Activated CD8-positive, alpha-beta memory T cell treated with anti-CD3 and anti-CD28 coated beads for 36 hours (primary cell): ENCODE data around the gene SPOCK1. TPM values are rescaled to one million over a fixed set of nuclear protein-coding genes. Genes with fewer than 3 reads are reported as not detected.
"Not testable (repeated sequence)": the region's sequence is repeated elsewhere in the genome, so short reads cannot be mapped to it uniquely, and the experiment has no call there.

Experiments
- CTCF ChIA-PET: fragments of 350-600 bp; sonication (Branson Sonifier 250); formaldehyde crosslinking; loops from one replicate; lab custom pipeline; 2021; ENCODE audit warnings: antibody characterized with exemption; lab: Charles Lee
- POLR2A ChIA-PET: fragments of 350-600 bp; sonication (Branson Sonifier 250); formaldehyde crosslinking; loops from one replicate; lab custom pipeline; 2021; ENCODE audit warnings: antibody characterized with exemption; lab: Charles Lee
- total RNA-seq, 2 experiments: library from RNA; stranded (reverse); gene quantifications; one replicate each; pipeline ENCODE4 v1.2.3, GENCODE V29; 2021

Gene SPOCK1
- total RNA-seq, 2 experiments from 2014 or later, result not detected

DNA sequence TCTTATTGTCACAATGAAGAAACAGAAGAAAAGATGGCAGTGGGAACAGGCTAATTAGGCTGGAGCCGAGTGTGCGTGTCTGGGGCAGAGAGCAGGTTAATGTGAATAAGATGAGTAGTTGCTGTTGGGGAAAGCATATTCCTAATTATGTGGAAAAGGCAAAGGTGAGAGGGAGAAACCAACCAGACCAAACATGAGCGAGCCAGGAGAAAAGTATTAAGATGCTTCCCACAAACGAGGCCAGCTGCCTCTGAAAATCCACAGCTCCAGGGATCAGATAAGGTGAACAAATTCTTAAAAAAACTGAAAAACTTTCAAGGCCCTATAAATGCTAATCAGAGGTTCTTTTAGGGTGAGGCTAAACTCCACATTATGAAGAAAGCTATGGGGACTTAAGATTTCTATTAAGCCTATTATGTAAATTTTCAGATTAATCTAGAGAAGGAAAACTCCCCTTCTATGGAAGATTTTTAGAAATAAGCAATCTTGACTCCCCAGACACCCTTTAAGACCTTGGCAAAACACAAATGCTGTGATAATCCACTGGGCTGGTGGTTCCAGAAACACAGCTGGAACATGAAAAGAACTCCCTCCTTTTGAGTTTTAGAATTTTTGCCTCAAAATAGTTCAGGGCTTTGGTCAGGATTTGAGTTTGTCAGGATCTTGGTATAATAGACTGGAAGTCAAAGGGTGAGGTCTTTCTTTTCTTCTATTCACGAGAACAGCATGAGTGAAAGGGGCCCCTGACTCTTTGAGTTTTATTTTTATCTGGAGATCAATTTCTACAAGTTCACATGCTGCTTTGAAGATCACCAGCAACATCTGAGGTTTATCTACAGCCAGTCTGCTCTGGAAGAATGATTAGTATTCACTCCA lies 238.1 kb downstream of the SPOCK1 start:
- POLR2A ChIA-PET, result no interaction called here
- CTCF ChIA-PET, result no interaction called here

DNA sequence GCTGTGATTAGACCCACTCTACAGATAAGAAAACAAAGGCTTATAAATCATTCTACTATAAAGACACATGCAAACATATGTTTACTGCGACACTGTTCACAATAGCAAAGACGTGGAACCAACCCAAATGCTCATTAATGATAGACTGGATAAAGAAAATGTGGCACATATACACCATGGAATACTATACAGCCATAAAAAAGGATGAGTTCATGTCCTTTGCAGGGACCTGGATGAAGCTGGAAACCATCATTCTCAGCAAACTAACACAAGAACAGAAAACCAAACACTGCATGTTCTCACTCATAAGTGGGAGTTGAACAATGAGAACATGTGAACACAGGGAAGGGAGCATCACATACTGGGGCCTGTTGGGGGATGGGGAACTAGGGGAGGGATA lies 240.0 kb downstream of the SPOCK1 start:
- POLR2A ChIA-PET, CTCF ChIA-PET: not testable (repeated sequence)

- POLR2A ChIA-PET, result no interaction called here
- CTCF ChIA-PET, result no interaction called here
Observed at GRCh38 chr5:137254119-137255090, 244.7 kb downstream of the SPOCK1 start.

- POLR2A ChIA-PET, result no interaction called here
- CTCF ChIA-PET, result no interaction called here
Observed at GRCh38 chr5:137252512-137252911, 246.6 kb downstream of the SPOCK1 start.

DNA sequence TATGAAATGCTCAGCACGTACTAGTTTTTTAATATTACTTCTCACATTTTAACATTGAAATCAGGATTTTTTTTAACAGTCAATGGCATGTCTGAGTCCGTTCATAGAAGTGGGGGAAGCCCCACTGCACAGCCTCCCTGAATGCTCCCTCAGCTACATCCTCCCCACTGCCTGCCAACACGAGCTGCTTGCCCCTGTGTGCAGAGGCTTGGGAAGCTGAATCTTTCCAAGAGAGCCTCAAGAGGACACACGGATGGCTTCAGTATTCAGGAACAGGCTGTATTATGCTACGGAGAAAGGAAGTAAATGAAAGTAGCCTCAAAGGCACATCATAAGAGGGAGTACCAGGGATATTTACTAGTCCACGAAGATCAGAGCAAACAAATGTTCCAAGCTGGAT lies 248.7 kb downstream of the SPOCK1 start:
- ChIA-PET CTCF (no interaction called here), POLR2A (no interaction called here)

GRCh38 chr5:137248527-137248926 lies 250.6 kb downstream of the SPOCK1 start:
- POLR2A ChIA-PET, result no interaction called here
- CTCF ChIA-PET, result no interaction called here

DNA sequence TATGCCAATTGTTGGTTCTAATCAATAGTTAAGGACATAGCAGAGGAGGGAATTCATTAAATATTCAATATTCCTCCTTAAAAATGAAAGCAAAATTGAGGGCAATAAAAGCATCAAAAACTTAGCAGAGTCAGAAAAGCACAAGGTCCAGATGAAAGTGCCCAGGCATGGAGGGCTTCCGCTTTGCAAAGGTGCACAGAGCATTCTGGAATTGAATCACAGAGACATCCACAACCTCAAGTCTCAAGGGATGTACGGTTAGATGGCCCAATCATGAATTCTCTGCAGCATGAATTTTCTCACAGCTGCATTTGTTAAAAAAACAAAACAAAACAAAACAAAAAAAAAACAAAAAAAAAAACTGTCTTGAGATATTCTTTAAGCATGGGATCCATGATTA lies 253.7 kb downstream of the SPOCK1 start:
- ChIA-PET POLR2A (no interaction called here), CTCF (no interaction called here)

GRCh38 chr5:137240285-137240684 lies 258.8 kb downstream of the SPOCK1 start:
- ChIA-PET POLR2A (no interaction called here), CTCF (no interaction called here)

DNA sequence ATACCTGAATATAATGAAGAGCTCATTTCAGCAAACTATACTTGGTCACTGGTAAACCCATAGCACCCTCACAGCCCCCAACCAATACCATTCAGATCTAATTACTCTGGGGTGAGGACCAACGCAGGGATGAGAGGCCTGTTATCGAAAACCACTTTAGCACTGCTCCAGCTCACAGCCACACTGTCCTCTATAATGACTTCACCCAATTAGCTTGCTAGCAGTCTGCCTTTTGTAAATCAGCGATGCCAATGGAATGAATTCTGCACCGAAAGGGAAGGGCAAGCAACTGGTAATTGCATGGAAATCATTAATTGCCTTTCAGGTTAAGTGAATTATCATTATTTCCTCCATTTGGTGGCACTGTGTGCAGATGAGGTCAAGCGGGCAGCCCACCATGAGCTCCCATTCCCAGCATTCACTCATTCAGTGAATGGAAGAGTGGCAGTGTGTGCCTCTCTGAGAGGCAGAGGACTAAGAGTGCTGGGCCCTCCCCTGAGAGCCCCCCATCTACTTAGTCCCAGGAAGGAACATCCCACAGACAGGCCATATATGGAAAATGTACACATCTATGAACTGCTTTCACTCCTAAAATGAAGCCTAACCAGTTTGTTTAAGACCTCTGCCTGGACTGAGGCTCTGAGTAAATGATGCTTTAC lies 262.1 kb downstream of the SPOCK1 start:
- CTCF ChIA-PET, result no interaction called here

GRCh38 chr5:137236252-137236651 lies 262.9 kb downstream of the SPOCK1 start:
- POLR2A ChIA-PET, result no interaction called here
- CTCF ChIA-PET, result no interaction called here

More for the DNA sequence above, 262.1 kb downstream of the SPOCK1 start:
- POLR2A ChIA-PET, result no interaction called here

GRCh38 chr5:137234973-137235943 lies 263.9 kb downstream of the SPOCK1 start:
- ChIA-PET CTCF (no interaction called here), POLR2A (no interaction called here)

GRCh38 chr5:137233726-137234125 lies 265.4 kb downstream of the SPOCK1 start:
- POLR2A ChIA-PET, result no interaction called here
- CTCF ChIA-PET, result no interaction called here

- CTCF ChIA-PET, POLR2A ChIA-PET: not testable (repeated sequence)
Observed at GRCh38 chr5:137233304-137233703, 265.8 kb downstream of the SPOCK1 start.

GRCh38 chr5:137231540-137231939 lies 267.6 kb downstream of the SPOCK1 start:
- CTCF ChIA-PET, result no interaction called here

GRCh38 chr5:137228816-137229215 lies 270.3 kb downstream of the SPOCK1 start:
- ChIA-PET CTCF (no interaction called here), POLR2A (no interaction called here)

More at GRCh38 chr5:137231540-137231939, 267.6 kb downstream of the SPOCK1 start:
- POLR2A ChIA-PET, result no interaction called here

DNA sequence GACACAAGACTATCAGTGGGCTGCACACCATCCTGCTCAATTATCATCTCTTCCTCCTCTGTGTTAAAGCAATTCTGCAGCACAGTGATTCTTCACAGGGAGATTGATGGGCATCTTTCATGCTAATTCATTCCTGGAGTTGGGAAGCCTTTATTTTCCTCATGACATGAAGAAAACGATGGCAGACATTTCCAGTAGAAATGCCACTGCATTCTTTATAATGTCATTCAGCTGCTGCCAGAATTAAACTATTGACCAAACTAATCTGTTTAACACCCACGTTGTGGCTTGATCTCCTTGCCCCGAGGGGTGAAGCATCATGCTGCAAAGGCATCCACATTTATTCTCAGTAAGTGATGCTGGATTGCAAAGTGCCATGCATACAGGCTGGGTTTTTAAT lies 273.0 kb downstream of the SPOCK1 start:
- POLR2A ChIA-PET, result no interaction called here
- CTCF ChIA-PET, result no interaction called here

DNA sequence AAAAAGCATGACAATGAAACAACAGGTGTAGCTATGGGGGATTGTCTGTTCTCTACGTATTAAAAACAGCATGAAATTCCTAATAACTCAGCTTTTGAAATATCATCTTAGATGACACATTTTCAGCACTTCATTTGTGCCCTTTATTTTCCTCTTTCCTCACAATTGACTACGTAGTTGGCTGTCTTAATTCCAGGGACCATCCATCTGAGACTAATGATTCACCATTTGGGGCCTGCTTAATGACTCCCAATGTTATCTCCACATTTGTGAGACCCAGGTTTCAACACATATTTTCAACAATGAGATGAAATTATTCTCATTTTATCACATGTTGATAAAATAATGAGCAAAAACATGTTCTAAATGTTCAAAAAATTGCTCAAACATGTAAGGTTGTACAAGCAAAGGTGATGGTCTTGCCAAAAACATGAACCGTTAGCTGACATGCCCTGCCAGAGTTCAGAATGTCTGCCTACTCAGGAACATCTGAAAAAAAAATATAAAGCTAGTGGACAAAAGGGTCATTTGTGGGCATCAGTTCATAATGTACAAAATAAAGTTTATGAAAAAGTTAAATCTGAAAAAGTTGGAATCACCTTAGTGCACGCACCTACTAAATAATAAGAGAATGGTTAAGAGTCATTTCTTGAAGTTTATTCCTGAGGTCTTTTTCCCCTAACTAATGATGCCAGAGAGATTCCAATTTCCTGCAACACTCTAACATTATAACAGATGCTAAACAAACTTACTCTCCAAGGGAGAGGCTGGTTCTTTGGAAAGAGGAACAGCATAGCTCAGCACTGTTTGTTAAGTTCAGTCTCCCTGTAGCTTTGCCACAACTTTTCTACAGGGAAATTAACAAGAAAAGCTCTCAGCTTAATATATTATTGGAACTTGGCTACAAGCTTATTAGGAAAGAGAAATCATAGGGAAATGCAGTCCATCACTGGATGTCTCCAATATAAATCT lies 275.5 kb downstream of the SPOCK1 start:
- ChIA-PET POLR2A (no interaction called here), CTCF (no interaction called here)

DNA sequence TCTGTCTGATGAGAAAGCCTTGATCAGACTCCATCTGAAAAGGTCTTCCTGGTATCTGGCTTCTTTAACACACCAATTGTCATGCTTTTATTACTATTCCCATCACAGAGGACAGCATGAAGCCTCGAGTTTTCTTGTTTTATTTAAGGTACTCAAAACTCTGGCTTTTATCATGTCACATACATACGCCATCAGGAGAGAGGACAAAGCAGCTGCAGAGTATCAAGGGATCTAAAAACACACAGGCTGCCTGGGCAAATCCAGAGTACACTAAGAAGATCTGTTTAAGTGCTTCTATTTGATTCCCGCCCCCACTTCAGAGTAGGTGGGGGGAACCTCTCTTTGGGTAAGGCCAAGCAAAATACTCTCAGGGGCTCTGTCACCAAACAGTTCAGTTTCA lies 277.2 kb downstream of the SPOCK1 start:
- ChIA-PET CTCF (no interaction called here), POLR2A (no interaction called here)
